HG02885 (cell line): ENCODE data around the gene PRKCB.
"Not testable (repeated sequence)": the region's sequence is repeated elsewhere in the genome, so short reads cannot be mapped to it uniquely, and the experiment has no call there.

Experiments
- ATAC-seq: cut with Tn5 transposase; IDR thresholded peaks from one replicate; pipeline ENCODE4 v1.9.1; 2021; ENCODE audit warnings: mild to moderate bottlenecking; ENCODE audit not compliant: unreplicated experiment, poor library complexity

PRKCB gene

DNA sequence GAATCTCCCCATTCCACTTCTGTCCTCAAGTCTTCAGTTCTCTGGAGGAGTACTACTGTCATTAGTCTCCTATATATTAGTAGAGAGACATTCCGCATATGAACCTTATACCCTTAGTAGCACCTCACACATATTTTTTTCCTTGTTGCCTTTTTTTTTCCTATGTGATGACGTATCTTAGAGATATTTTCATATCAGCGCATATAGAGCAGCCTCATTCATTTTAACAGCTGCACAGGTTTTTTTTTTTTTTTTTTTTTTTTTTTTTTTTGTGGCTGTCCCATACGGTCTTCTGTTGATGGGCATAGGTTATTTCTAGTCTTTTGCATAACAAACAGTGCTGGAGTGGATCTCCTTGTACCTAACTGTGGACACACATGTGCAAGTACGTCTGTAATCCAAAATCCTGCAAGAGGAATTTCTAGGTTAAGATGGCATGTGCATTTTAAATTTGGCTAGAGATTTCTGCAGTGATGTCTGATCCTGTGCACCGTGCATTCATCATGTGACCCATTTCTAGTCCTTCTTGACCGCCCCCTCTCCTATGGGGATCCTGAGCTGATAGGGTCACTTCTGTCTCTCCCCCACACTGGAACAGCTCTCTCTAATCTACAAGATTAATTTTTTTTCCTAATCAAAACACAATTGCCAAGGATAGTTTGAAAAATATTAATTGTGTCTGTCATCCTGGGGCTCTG is 64.8 kb downstream of the PRKCB start:
- no peak for ATAC-seq

DNA sequence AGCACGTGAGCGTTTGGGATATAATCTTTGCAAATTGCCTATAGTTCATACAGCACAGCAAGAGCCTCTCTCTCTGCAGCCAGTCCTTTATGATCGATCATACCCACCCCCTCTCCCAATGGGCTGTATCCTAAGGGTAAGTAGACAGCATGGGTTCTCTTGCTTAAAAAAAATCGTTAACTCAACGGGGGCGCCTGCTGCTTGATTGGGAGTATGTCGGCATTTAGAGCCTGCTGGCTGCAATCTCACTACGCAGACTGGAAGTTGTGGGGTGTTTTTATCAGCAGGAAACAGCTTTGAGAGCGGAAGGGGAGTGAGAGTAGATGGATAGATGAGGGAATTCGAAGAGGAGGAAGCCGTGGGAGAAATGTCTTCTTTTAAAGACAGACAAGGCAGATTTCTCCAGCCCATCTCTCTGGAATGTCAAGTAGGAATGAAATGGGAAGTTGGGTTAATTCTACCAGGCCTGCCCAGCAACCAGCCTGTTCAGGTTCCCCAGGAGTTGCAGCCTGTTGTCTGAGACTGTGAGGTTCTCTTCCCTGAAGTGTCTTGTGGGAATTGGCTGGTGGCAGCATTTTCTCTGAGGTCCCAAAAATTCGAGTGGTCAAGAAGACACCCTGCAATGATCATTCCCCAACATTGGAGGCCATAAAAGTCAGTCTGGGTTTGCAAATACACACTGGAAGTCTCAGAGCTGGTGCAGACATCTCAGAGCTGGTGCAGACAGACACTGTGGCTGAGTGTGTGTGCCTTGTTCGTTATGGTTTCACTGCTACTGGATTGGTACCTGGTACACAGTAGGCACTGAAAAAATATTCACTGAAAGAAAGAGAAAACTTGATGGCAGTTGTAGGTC is 65.6 kb downstream of the PRKCB start:
- no peak for ATAC-seq

DNA sequence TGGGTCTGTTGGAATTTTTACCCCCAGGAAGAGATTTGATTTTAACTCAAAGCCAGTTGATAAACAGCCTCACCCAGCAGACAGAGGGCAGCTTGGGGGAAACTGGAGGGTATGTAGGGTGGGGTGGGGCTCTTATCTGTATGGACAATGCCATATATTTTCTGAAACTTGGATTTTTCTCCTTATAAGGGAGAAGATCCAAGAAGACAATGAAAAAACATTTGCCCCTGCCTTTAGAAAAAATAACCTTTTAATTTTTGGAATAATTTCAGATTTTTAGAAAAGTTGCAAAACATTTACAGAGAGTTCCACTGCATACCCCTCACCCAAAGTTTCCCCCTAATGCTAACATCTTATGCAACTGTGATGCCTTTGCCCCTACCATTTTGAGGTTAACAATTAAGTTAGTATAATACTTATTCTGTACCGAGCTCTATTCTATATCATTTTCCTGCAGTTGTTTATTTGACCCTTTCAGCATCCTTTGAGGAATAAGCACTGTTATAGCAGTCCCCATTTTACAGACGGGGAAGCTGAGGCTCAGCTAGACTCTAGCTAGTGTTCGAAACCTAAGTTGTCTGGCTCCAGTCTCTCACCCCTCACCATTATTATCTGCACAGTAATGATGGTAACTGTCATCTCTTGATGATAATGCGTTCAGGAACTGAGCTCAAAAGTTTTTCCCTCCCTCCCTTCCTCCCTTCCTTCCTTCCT is 66.4 kb downstream of the PRKCB start:
- no peak for ATAC-seq

DNA sequence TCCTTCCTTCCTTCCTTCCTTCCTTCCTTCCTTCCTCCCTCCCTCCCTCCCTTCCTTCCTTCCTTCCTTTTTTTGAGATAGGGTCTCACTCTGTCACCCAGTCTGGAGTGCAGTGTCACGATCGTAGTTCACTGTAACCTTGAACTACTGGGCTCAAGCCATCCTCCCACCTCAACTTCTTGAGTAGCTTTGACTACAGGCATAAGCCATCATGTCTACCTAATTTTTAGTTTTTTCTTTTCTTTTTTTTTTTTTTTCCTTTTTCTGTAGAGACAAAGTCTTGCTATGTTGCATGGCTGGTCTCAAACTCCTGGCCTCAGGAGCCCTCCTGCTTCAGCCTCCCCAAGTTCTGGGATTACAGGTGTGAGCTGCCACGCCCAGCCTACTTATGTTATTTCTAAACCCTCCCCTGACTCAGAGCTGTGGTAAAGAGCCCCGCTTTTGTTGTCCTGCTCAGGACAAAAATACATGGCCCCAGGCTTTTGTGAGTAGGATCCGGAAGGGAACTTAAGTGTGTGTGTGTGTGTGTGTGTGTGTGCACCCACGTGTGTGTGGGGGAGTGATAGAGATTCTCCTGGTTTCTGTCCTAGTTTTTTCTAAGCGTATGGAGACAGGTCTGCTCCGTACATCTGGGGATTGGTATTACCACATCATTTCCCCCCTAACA is 67.1 kb downstream of the PRKCB start:
- ATAC-seq, result no peak

DNA sequence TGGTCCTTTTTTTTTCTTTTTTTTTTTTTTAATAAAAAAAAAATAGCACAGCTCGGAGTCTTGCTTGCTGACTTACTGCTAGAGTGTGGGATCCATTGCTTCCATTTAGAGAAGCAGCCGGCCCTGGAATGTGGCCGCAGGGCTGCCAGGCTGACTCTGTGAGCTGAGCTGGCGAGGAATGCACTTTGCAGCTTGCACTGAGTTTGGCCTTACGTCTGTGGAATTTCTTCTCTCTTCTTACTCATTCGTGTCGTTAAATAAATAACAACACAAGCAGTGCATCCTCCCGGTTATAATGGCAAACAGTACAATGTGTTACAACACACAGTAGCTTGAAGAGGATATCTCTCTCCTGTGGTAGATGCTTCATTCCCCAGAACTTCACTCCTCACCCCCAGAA is 69.2 kb downstream of the PRKCB start:
- no peak for ATAC-seq

DNA sequence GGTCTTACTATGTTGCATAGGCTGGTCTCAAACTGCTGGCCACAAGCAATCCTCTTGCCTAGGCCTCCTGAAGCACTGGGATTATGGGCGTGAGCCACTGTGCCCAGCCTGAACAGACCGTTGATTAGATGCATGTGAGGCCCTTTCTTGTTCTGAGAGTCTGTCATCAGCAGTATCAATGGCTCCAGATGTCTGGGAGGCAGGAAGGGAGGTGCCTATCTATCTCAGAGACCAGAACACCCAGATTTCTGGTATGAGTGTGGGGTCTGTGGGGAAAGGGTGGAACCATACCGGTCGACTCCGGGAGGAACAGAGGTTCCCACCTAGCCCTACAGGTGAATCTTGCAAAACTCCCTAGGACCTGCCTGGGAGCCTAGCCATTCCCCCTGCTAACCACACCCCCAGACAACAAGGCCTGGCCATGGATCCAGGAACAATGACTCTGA is 71.7 kb downstream of the PRKCB start:
- ATAC-seq, result no peak

DNA sequence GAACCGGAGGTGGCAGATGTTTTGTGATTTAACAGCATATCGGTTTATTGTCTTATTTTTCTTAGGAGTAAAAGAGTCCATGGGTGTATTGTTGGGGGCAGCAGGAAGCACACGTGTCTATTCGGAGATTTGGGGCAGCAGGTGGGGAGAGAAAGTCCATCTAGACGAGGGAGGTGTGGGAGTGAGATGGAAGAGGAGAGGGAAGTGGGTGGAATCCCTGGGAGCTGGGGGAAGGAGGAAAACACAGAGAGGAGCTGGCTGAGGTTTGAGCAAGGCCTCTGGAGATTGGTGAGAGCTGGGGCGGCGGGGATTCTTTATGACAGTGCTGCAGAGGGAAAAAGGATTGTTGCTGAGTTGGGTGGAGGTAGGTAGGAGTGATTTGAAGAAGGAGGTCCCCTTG is 72.1 kb downstream of the PRKCB start:
- ATAC-seq, result no peak

DNA sequence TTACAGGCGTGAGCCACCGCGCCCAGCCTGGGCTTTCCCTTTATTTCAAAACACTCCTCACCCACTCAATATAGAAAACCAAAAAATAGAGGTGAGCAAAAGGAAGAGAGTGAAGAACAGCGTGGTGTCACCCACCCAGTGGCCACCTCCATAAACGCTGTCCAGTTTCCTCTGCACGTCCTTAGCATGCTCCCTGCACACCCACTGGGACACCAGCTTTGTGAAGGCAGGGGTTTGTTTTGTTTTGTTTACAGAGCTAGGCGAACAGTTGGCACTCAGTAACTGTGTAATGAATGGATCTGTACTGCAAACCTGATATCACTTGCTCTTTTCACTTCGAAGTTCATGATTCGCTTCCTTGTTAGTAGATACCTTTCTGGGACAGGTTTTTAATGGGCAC is 73.0 kb downstream of the PRKCB start:
- ATAC-seq, result no peak

DNA sequence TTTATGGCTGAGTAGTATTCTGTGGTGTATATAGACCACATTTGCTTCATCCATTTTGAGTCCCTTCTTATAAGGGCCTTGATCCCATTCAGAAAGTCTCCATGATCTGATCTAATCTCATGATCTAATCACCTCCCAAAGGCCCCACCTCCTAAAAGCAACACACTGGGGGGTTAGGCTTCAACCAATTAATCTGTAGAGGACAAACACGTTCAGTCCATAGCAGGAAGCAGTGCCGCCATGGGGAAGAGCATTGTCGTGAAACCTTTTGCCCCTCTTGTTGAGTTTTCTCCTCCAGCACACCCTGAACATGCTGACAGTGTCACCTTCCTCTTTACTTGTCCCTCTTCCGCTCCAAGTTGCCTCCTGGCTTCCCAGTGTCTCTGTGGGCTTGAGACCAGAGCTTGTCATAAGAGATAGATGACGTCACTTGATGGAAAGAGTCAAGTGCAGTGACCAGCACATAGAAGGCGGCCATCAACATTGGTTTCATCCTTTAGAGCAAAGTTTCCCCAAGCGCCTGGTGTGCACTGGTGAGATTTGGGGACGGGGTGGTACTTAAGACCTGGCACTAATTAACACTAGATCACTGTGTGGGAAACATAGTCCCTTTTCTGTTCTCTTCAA is 74.1 kb downstream of the PRKCB start:
- no peak for ATAC-seq

DNA sequence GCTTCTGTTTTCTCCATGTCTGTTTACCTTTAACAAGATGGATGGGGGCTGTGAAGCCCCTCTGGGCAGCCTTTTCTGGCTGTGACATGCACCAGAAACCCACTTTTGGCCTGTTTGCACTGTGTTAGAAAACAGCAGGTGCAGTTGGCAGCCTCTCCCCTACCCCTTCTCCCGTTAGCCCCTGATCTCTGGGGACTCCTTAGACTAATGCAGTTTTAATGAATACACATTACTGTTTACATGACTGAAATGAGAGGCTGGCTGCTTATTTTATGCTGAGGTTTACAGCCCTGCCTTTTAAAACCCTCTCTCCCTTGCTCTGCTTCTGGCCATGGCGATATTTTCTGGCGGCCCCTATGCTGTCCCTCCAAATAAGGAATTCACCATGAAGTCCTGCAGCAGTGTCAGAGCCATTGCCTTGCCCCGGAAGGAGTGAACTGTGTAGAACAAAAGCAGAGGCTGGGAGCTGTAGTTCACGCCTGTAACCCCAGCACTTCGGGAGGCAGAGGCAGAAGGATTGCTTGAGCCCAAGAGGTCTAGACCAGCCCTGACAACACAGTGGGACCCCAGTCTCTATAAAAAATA is 79.3 kb downstream of the PRKCB start:
- ATAC-seq, result no peak

DNA sequence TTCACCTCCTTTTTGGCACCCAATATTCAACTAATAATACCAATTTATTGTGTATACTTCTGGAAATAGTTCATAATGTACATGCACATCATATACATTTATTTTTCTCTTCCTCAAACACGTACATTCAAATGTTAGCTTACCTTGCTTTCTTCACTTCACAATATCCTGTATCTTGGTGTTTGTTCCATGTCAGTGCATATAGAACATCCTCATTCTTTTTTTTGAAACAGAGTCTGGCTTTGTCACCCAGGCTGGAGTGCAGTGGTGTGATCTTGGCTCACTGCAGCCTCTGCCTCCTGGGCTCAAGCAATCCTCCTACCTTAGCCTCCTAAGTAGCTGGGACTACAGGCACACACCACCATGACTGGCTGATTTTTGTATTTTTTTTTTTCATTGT is 80.8 kb downstream of the PRKCB start:
- ATAC-seq, result not testable (repeated sequence)

DNA sequence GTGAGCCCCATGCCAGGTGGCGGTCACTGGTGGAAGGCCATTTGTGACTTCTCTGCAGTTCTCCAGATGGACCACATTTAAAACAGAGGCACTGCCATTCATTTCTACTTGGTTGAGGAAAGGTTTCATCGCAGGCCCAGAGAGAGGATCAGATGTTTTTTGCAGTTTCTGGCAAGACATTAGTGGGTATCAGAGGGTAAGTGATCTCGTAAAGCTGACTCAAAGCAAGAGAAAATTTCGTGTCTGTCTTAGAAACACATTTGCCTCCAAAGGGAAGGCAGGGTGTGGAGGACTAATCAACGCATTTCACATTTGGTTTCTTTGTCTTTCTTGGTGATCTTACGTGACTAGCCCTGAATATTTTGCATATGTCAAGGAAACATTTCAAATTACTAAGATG is 81.8 kb downstream of the PRKCB start:
- peak; percentile 69 for ATAC-seq

DNA sequence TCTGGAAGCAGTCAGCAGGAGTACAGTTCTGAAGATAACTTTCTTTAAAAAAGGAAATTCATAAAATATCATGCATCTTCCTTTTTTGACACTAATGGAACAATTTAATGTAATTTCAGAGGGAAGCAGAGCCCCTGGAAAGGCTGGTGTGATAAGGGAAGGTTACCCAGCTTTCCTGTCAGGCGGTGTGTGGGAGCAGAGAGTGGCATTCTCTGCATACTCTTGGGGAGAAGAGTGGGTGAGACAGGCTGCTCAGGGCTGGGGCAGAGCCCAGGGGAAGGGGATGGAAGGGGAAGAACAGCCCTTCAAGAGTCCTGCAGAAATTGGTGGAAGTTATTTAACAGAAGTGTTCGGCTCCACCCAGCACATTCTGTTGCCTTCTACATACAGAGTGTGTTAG is 84.7 kb downstream of the PRKCB start:
- no peak for ATAC-seq

DNA sequence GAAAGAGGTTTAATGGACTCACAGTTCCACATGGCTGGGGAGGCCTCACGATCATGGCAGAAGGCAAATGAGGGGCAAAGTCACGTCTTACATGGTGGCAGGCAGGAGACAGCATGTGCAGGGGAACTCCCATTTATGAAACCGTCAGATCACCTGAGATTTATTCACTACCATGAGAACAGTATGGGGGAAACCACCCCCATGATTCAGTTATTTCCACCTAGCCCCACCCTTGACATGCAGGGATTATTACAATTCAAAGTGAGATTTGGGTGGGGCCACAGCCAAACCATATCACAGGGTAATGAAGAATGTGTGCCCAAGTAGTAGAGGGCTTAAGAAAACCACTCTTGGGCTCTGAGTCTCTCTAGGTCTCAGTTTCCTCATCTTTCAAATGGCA is 85.1 kb downstream of the PRKCB start:
- no peak for ATAC-seq

DNA sequence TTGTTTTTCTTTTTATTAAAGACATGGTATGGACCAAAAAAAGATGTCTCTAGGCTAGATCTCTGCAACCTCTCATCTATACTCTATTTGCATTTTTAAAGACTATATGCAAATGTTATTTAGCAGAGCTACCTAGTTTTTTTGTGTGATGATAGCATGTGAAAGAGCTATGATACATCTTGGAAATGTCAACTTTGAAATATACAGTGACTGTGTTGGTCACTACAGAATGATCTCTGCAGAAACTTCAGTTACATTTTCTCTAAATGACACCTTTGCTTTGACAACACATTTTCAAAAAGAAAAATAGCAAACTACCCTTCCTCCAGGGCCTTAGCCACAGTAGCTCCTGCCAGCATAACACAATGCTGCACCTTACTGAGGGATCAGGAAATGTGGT is 86.6 kb downstream of the PRKCB start:
- no peak for ATAC-seq

DNA sequence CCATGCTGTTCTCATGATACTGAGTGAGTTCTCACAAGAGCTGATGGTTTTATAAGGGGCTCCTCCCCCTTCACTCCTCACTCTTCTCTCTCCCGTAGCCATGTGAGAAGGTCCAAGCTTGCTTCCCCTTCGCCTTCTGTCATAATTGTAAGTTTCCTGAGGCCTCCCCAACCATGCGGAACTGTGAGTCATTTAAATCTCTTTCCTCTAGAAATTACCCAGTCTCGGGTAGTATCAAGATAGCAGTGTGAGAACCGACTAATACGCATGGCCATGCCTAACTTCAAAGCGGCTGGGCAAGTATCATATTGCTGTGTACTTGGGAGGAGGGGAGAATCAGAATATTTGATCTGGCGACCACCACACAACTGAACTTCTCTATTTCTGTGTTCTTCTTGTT is 88.3 kb downstream of the PRKCB start:
- ATAC-seq, result peak; percentile 48

DNA sequence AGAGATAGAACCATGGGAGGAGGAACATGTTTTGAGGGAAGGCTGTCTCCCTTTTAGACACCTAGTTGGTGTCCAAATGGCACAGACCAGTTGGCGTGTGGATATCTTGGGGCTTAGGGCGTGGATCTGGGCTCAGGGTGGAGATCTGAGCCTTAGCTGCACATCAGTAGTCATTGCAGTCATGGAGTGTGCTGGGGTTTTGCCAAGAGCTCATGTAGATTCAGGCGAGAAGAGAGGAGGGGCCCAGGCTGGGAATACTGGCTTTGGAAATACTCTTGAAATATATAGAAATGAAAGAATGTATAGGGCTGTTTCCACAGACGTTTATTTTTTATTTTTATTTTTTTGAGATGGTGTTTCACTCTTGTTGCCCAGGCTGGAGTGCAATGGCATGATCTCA is 92.0 kb downstream of the PRKCB start:
- ATAC-seq, result no peak

DNA sequence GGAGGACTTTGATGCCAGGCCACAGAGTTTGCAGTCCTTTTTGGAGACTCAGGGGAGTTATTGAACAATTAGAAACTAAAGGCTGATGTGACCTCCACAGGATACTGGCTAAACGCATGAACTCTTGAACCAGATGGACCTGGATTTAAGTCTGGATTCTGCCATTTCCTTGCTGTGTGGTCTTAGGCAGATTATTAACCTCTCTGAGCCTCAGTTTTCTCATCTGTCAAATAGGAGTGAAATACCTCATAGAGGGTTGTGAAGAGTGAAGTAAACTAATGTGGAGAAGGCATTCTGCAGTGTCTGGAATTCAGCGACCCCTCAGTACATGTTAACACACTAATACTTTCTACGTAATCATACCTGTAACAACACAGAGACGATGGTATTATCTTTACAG is 93.5 kb downstream of the PRKCB start:
- no peak for ATAC-seq

DNA sequence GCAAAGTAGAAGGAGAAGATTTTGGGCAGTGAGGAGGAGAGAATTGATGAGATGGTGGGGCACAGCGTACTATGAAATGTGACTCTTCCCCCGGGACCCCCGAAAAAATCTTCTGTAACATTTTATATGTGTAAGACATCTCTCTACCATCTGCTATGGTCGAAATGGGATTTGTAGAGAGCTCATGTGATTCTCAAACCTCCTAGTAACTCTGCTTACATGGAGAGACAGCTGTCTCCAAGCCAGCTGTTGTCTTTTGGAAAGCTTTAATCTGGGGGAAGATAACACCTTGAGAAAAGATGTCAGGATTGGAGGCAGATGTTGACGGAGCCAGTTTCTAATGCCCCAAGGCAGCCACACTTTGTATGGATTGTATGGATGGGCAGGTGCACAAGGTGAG is 94.1 kb downstream of the PRKCB start:
- ATAC-seq, result no peak

DNA sequence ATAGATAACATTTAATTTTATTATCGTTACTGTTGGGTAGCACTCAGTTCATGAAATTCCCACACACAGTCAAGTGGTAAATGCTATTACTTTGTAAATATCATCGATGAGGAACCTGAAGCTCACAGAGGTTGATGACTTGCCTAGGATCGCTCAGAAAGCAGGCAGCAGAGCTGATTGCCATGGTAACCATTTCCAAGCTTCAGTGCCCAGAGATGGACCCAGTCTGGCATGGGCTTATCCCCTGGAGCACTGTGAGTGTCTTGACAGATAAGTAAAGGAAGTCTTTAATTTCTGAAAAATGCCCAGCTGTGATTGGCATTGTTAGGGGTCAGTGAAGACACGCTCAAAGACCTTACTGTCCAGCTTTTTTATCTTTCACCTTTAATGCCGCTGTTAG is 95.0 kb downstream of the PRKCB start:
- ATAC-seq, result no peak
